ENCODE data around the gene TNP1. TPM values are rescaled to one million over a fixed set of nuclear protein-coding genes. Genes with fewer than 3 reads are reported as not detected.

TNP1 gene
- total RNA-seq, 4 donors from 2014 or later, result not detected

GRCh38 chr2:216884347-216884746 lies 24.5 kb upstream of the TNP1 start:
- ATAC-seq (ENCODE audit: low FRiP score) (no peak), DNase-seq (ENCODE audit: low spot score) (no peak)
- TF ChIP-seq CTCF (IDR thresholded peaks at IDR 0.05), result no peak

- DNase-seq (ENCODE audit: low spot score), result no peak
- no peak for TF ChIP-seq CTCF (IDR thresholded peaks at IDR 0.05)
- ATAC-seq (ENCODE audit: low FRiP score), result no peak
Measured at GRCh38 chr2:216882876-216883275, 23.0 kb upstream of the TNP1 start.

GRCh38 chr2:216881411-216881810 lies 21.5 kb upstream of the TNP1 start:
- ATAC-seq (ENCODE audit: low FRiP score), result no peak
- DNase-seq (ENCODE audit: low spot score), result no peak
- no peak for TF ChIP-seq CTCF (IDR thresholded peaks at IDR 0.05)

- DNase-seq (ENCODE audit: low spot score), result no peak
- TF ChIP-seq CTCF (IDR thresholded peaks at IDR 0.05), result no peak
- no peak for ATAC-seq (ENCODE audit: low FRiP score)
Measured at GRCh38 chr2:216880509-216881184, 20.8 kb upstream of the TNP1 start.

GRCh38 chr2:216879727-216880508 lies 20.1 kb upstream of the TNP1 start:
- no peak for DNase-seq (ENCODE audit: low spot score)
- no peak for ATAC-seq (ENCODE audit: low FRiP score)
- no peak for TF ChIP-seq CTCF (IDR thresholded peaks at IDR 0.05)

- no peak for TF ChIP-seq CTCF (IDR thresholded peaks at IDR 0.05)
- DNase-seq (ENCODE audit: low spot score), result no peak
- no peak for ATAC-seq (ENCODE audit: low FRiP score)
Measured at GRCh38 chr2:216878072-216878471, 18.2 kb upstream of the TNP1 start.

- DNase-seq (ENCODE audit: low spot score) (no peak), ATAC-seq (ENCODE audit: low FRiP score) (no peak)
- no peak for TF ChIP-seq CTCF (IDR thresholded peaks at IDR 0.05)
Measured at GRCh38 chr2:216877085-216877484, 17.2 kb upstream of the TNP1 start.

Measured in omental fat pad (tissue), 4 donors.